ENCODE results near the gene RSBN1L. TPM values are rescaled to one million over a fixed set of nuclear protein-coding genes. Genes with fewer than 3 reads are reported as not detected.

The RSBN1L gene
- total RNA-seq, 2 donors from 2014 or later: 20.1 to 25.5 TPM

- H3K4me1 ChIP-seq: peaks cover 5% of the 10 kb centered on the region
- H3K36me3 ChIP-seq: no peaks in the 10 kb centered on the region
- H3K27me3 ChIP-seq: no peaks in the 10 kb centered on the region
- no peak for DNase-seq
- H3K4me3 ChIP-seq: no peak overlapping the region
- H3K9ac ChIP-seq (ENCODE audit: low read depth in 2 of 2, low read length in 2 of 2): no peak overlapping the region
- no peak overlapping the region for H3K27ac ChIP-seq
- H3K9me3 ChIP-seq: no peaks in the 10 kb centered on the region
- intact Hi-C loops (cut with DNase I): no loop called here
- TF ChIP-seq, protein P1, sequence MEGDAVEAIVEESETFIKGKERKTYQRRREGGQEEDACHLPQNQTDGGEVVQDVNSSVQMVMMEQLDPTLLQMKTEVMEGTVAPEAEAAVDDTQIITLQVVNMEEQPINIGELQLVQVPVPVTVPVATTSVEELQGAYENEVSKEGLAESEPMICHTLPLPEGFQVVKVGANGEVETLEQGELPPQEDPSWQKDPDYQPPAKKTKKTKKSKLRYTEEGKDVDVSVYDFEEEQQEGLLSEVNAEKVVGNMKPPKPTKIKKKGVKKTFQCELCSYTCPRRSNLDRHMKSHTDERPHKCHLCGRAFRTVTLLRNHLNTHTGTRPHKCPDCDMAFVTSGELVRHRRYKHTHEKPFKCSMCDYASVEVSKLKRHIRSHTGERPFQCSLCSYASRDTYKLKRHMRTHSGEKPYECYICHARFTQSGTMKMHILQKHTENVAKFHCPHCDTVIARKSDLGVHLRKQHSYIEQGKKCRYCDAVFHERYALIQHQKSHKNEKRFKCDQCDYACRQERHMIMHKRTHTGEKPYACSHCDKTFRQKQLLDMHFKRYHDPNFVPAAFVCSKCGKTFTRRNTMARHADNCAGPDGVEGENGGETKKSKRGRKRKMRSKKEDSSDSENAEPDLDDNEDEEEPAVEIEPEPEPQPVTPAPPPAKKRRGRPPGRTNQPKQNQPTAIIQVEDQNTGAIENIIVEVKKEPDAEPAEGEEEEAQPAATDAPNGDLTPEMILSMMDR (IDR thresholded peaks at IDR 0.05): no peak
Measured at GRCh38 chr7:77794000-77794399, 97.7 kb downstream of the RSBN1L start.

DNA sequence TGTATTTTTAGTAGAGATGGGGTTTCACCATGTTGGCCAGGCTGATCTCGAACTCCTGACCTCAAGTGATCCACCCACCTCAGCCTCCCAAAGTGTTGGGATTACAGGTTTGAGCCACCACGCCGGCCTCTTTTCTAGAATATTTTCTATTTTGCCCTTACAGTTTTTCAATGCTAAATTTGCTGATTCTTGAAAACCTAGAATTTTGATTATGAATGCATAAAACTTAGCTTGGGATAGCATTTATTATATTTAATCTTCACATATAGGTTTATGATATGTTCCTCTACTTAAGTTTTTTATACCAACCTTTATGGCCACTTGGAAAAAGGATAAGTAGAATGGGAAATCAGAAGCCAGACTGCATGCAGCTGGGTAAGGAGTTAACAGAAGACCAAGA, 99.8 kb downstream of the RSBN1L start:
- Histone ChIP-seq H3K27me3 (no peaks in the 10 kb centered on the region), H3K9me3 (no peaks in the 10 kb centered on the region), H3K36me3 (no peaks in the 10 kb centered on the region), H3K9ac (ENCODE audit: low read depth in 2 of 2, low read length in 2 of 2) (no peak overlapping the region), H3K4me3 (no peak overlapping the region), H3K27ac (no peak overlapping the region), H3K4me1 (peaks cover 8% of the 10 kb centered on the region)
- no peak for DNase-seq
- TF ChIP-seq, protein P1 (IDR thresholded peaks at IDR 0.05): no peak
- intact Hi-C loops (cut with DNase I): no loop called here

DNA sequence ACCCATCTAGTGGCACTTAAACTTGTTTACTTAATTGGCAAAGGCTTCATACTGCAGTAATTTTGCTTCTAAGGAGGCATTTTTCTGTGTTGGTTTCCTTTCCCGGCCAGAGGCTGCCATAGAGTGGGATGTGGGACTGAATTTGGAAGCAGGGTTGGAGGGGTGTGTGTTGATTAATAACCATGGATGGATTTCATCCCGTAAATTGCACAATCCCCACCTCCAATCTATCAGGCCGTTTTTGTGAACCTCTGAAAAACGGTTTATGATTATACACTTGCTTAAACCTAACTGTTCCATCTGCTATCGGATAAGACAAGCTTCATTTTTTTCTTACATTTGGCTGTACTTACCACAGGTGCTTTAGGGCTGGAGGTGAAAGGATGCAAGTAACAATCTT, 100.7 kb downstream of the RSBN1L start:
- Histone ChIP-seq H3K27me3 (no peaks in the 10 kb centered on the region), H3K9me3 (no peaks in the 10 kb centered on the region), H3K9ac (ENCODE audit: low read depth in 2 of 2, low read length in 2 of 2) (peak overlapping the region in 1 of 2 donors; percentile 100), H3K4me3 (peak overlapping the region; percentile 76), H3K27ac (no peak overlapping the region), H3K4me1 (peaks cover 11% of the 10 kb centered on the region), H3K36me3 (no peaks in the 10 kb centered on the region)
- intact Hi-C loops (cut with DNase I): no loop called here
- TF ChIP-seq, protein P1 (IDR thresholded peaks at IDR 0.05): no peak
- no peak for DNase-seq

GRCh38 chr7:77797734-77798393, 101.6 kb downstream of the RSBN1L start:
- TF ChIP-seq, protein P1 (IDR thresholded peaks at IDR 0.05): no peak
- no peaks in the 10 kb centered on the region for H3K27me3 ChIP-seq
- H3K9me3 ChIP-seq: no peaks in the 10 kb centered on the region
- intact Hi-C loops (cut with DNase I): no loop called here
- no peak for DNase-seq
- no peaks in the 10 kb centered on the region for H3K36me3 ChIP-seq
- H3K4me3 ChIP-seq: peak overlapping the region; percentile 76
- H3K4me1 ChIP-seq: peaks cover 11% of the 10 kb centered on the region
- peak overlapping the region; percentile 90 for H3K27ac ChIP-seq
- H3K9ac ChIP-seq (ENCODE audit: low read depth in 2 of 2, low read length in 2 of 2): peak overlapping the region; percentile 94 to 100

- peaks cover 11% of the 10 kb centered on the region for H3K4me1 ChIP-seq
- peak within 1 kb of the TSS; percentile 90 for H3K27ac ChIP-seq
- TF ChIP-seq, protein P1 (IDR thresholded peaks at IDR 0.05): peak; percentile 30
Measured at GRCh38 chr7:77798394-77799077, 102.3 kb downstream of the RSBN1L start, which contains the start of the genes PHTF2 and TMEM60. Gene PHTF2, plus strand, starts transcription at chr7:77798773. Gene TMEM60, minus strand, starts transcription at chr7:77798434. Its CDS starts 4,061 bp downstream, at chr7:77794373.

More at GRCh38 chr7:77798394-77799077, 102.3 kb downstream of the RSBN1L start, which contains the start of the genes PHTF2 and TMEM60:
- H3K9me3 ChIP-seq: no peaks in the 10 kb centered on the region
- peak within 1 kb of the TSS; percentile 89 for H3K4me3 ChIP-seq
- peak within 1 kb of the TSS; percentile 94 to 100 for H3K9ac ChIP-seq (ENCODE audit: low read depth in 2 of 2, low read length in 2 of 2)
- peak; percentile 99 for DNase-seq
- intact Hi-C loops (cut with DNase I): no loop called here
- H3K27me3 ChIP-seq: no peaks in the 10 kb centered on the region
- no peaks in the 10 kb centered on the region for H3K36me3 ChIP-seq
